K562 (cell line): ENCODE measurements around the gene TOMM40L. TPM values are rescaled to one million over a fixed set of nuclear protein-coding genes. Genes with fewer than 3 reads are reported as not detected.

Experiments used
- ATAC-seq: fragments of 200-7000 bp; cut with Tn5 transposase; 3 replicates; pipeline ENCODE4 v1.9.1; 2020; ENCODE audit warnings: moderate library complexity
- BruUV-seq: library from RNA; stranded (reverse); fragments of 400-500 nt; replicated peaks from 2 replicates; lab custom pipeline; 2021; lab: Mats Ljungman, UMichigan
- CTCF ChIA-PET: fragments of 300-600 bp; formaldehyde crosslinking; extraction: SDS; loops from one replicate; lab custom pipeline; 2021; ENCODE audit warnings: low intra/inter-chr PET ratio; lab: Yijun Ruan, JAX
- POLR2A ChIA-PET: fragments of 300-600, 350-650 bp; sonication (Branson Sonifier 250); formaldehyde crosslinking; extraction: SDS; loops from one replicate; lab custom pipeline; 2021; ENCODE audit warnings: antibody characterized with exemption, inconsistent platforms; lab: Yijun Ruan, JAX
- DNase-seq, 4 experiments: peaks; one replicate each; pipeline versions ENCODE4 v3.0.0 to v3.0.0-alpha.2; 2011 to 2018; ENCODE audit warnings: low spot score in 3 of 4, mixed read lengths in 3 of 4; ENCODE audit errors: extremely low read depth in 1 of 4
- FAIRE-seq: peaks from 2 replicates; lab custom pipeline; 2011; peaks lifted over from hg19 to GRCh38; lab: Jason Lieb, UNC
- H2AFZ ChIP-seq: 2 replicates; pipeline ENCODE4 v1.6.0; 2011; ENCODE audit warnings: low read depth, low read length, control low read depth, inconsistent platforms
- H3K27ac ChIP-seq: fragments of 200-600 bp; 3 replicates; pipeline ENCODE4 v1.8.0; 2011; ENCODE audit warnings: low read depth, mild to moderate bottlenecking, control low read depth, inconsistent platforms, low read length, moderate library complexity, mixed read lengths; ENCODE audit errors: extremely low read depth
- H3K27me3 ChIP-seq, 2 experiments: fragments of 300-600 bp in 1 of 2; 2 replicates in 1 of 2; 3 replicates in 1 of 2; pipeline versions ENCODE4 v1.6.0 to v1.8.0; 2011; ENCODE audit warnings: inconsistent platforms in 2 of 2, low read length in 2 of 2, mild to moderate bottlenecking in 1 of 2, mixed read lengths in 1 of 2, moderate library complexity in 1 of 2; ENCODE audit not compliant: control insufficient read depth in 2 of 2, insufficient read depth in 2 of 2
- H3K36me3 ChIP-seq: fragments of 300-600 bp; 3 replicates; pipeline ENCODE4 v1.8.0; 2011; ENCODE audit warnings: mild to moderate bottlenecking, low read length, inconsistent platforms; ENCODE audit not compliant: control insufficient read depth, insufficient read depth
- H3K4me1 ChIP-seq, 2 experiments: fragments of 200-600 bp in 1 of 2; replicated peaks in 1 of 2; 2 replicates in 1 of 2; 3 replicates in 1 of 2; pipeline versions ENCODE4 v1.5.1 to v1.8.0; 2011; ENCODE audit warnings: inconsistent platforms in 2 of 2, low read length in 2 of 2, mild to moderate bottlenecking in 1 of 2, mixed read lengths in 1 of 2, moderate library complexity in 1 of 2; ENCODE audit not compliant: control insufficient read depth in 2 of 2, insufficient read depth in 2 of 2
- H3K4me2 ChIP-seq: 2 replicates; pipeline ENCODE4 v1.6.1; 2011; ENCODE audit warnings: low read length, control low read depth, inconsistent platforms, mixed read lengths; ENCODE audit not compliant: insufficient read depth
- H3K4me3 ChIP-seq: fragments of 200-600 bp; sonication (generic), shearing (Covaris generic); 2 replicates; pipeline ENCODE4 v1.5.1; 2016; ENCODE audit warnings: control low read depth, inconsistent platforms
- H3K79me2 ChIP-seq: fragments of 200-600 bp; 3 replicates; pipeline ENCODE4 v1.8.0; 2011; ENCODE audit warnings: low read length, inconsistent platforms; ENCODE audit not compliant: control insufficient read depth, insufficient read depth
- H3K9ac ChIP-seq, 2 experiments: 2 replicates each; pipeline versions ENCODE4 v1.6.0 to v1.6.1; 2011; ENCODE audit warnings: low read depth in 2 of 2, low read length in 2 of 2, control low read depth in 1 of 2, inconsistent platforms in 1 of 2, mild to moderate bottlenecking in 1 of 2, mixed read lengths in 1 of 2; ENCODE audit not compliant: insufficient read depth in 1 of 2
- H3K9me1 ChIP-seq: one replicate; pipeline ENCODE4 v1.6.0; 2011; ENCODE audit warnings: inconsistent platforms, mild to moderate bottlenecking, low read length, moderate library complexity; ENCODE audit not compliant: control insufficient read depth, insufficient read depth
- H3K9me3 ChIP-seq: replicated peaks from 2 replicates; pipeline ENCODE4 v1.5.1; 2011; ENCODE audit warnings: low read depth, low read length, inconsistent platforms; ENCODE audit not compliant: control insufficient read depth, insufficient read depth
- H4K20me1 ChIP-seq: replicated peaks from 2 replicates; pipeline ENCODE4 v1.6.1; 2011; ENCODE audit warnings: low read length, inconsistent platforms, mixed read lengths; ENCODE audit not compliant: control insufficient read depth, insufficient read depth
- CBFA2T3 ChIP-seq: fragments of 450-650 bp; IDR thresholded peaks from 2 replicates; pipeline ENCODE4 v1.6.1; 2017
- ILK ChIP-seq: fragments of 450-650 bp; IDR thresholded peaks from 2 replicates; pipeline ENCODE4 v1.6.1; 2016; ENCODE audit warnings: missing genetic modification characterization, low read depth, mild to moderate bottlenecking, missing compliant biosample characterization, moderate library complexity, borderline replicate concordance
- RAD21 ChIP-seq, 2 experiments: fragments of 250-450 bp in 1 of 2; fragments of 450-650 bp in 1 of 2; sonication (Bioruptor Pico) in 1 of 2; formaldehyde crosslinking in 1 of 2; IDR thresholded peaks in 1 of 2; conservative IDR thresholded peaks in 1 of 2; 2 replicates each; pipeline versions ENCODE4 v1.4.0 to v1.8.0; 2020 to 2022; ENCODE audit warnings: mild to moderate bottlenecking in 2 of 2, moderate library complexity in 1 of 2
- ZNF224 ChIP-seq: sonication (generic); formaldehyde crosslinking; IDR thresholded peaks from 2 replicates; pipeline ENCODE4 v1.8.0; 2022; ENCODE audit warnings: mild to moderate bottlenecking, missing genetic modification reagents
- ZNF274 ChIP-seq: IDR thresholded peaks from 2 replicates; pipeline ENCODE4 v1.6.1; 2011; ENCODE audit warnings: low read depth, mild to moderate bottlenecking, low read length, moderate library complexity, borderline replicate concordance
- ZNF695 ChIP-seq: fragments of 450-650 bp; formaldehyde crosslinking; IDR thresholded peaks from 2 replicates; pipeline ENCODE4 v1.4.0; 2020; ENCODE audit warnings: mild to moderate bottlenecking, moderate library complexity
- WGBS: fragments of 100-300 bp; shearing (Covaris generic); methylation state at CpG from one replicate; pipeline ENCODE4 v1.1.6; 2016; ENCODE audit warnings: low coverage, mixed read lengths; ENCODE audit not compliant: insufficient coverage; ENCODE audit errors: missing lambda C conversion rate; 5-methylcytosine and 5-hydroxymethylcytosine counted together
- in situ Hi-C: fragments of 300-500 bp; cut with MboI; formaldehyde crosslinking; loops from 4 replicates; pipeline ENCODE4 v1.15.0; 2018; ENCODE audit warnings: inconsistent platforms, mixed read lengths
- intact Hi-C: fragments of 100-400 bp; cut with micrococcal nuclease; formaldehyde crosslinking; loops from 2 replicates; pipeline ENCODE4 v1.14.2; 2022
- polyA plus RNA-seq, 8 experiments: library from polyadenylated mRNA; depleted of rRNA in 4 of 8; stranded (reverse) in 5 of 8; unstranded in 3 of 8; fragments of >200 nt; fragmentation: Nextera tagmentation in 2 of 8; fragmentation: Illumina TruSeq in 1 of 8; extraction: Ambion mirVana in 2 of 8; extraction: Trizol in 1 of 8; gene quantifications; 2 replicates each; pipeline versions ENCODE4 v1.2.1 to v1.2.3, GENCODE V29; 2011 to 2014; ENCODE audit warnings: inconsistent platforms in 1 of 8, missing spikeins in 1 of 8
- total RNA-seq, 7 experiments: library from RNA; depleted of rRNA in 6 of 7; stranded (reverse); fragments of >200 nt in 6 of 7; fragmentation: Illumina TruSeq in 2 of 7; extraction: Trizol in 2 of 7; gene quantifications; 2 replicates each; pipeline versions ENCODE4 v1.2.1 to v1.2.3, GENCODE V29; 2011 to 2021; ENCODE audit warnings: low replicate concordance in 1 of 7
- TF ChIP-seq, protein P1 (sequence below), 3 experiments: IDR thresholded peaks in 2 of 3; conservative IDR thresholded peaks in 1 of 3; 2 replicates each; pipeline ENCODE4 v1.5.1; 2011 to 2012; ENCODE audit warnings: low read length in 3 of 3, mild to moderate bottlenecking in 3 of 3, control low read depth in 2 of 3, improper control_type of control experiment in 1 of 3, inconsistent platforms in 1 of 3, low read depth in 1 of 3, mixed read lengths in 1 of 3, moderate library complexity in 1 of 3; ENCODE audit not compliant: insufficient read depth in 2 of 3
- TF ChIP-seq, protein P2 (sequence below): fragments of 450-650 bp; IDR thresholded peaks from 2 replicates; pipeline ENCODE4 v1.6.1; 2018; ENCODE audit not compliant: partially characterized antibody
- TF ChIP-seq, protein P3 (sequence below): IDR thresholded peaks from 2 replicates; pipeline ENCODE4 v1.6.1; 2011; ENCODE audit warnings: borderline replicate concordance, low read depth, mild to moderate bottlenecking, moderate library complexity, low read length; ENCODE audit not compliant: insufficient read depth, poor library complexity, severe bottlenecking
- TF ChIP-seq, protein P4 (sequence below): sonication (generic); formaldehyde crosslinking; IDR thresholded peaks from 2 replicates; pipeline ENCODE4 v1.8.0; 2022; ENCODE audit warnings: mild to moderate bottlenecking, low read depth, missing genetic modification reagents

Gene TOMM40L
- total and polyA plus RNA-seq, 9 of the 15 experiments (the other 6 are each of a cell fraction or from before 2014, with no cell fraction given): 9.6 to 33.6 (median 25.2) TPM

DNA sequence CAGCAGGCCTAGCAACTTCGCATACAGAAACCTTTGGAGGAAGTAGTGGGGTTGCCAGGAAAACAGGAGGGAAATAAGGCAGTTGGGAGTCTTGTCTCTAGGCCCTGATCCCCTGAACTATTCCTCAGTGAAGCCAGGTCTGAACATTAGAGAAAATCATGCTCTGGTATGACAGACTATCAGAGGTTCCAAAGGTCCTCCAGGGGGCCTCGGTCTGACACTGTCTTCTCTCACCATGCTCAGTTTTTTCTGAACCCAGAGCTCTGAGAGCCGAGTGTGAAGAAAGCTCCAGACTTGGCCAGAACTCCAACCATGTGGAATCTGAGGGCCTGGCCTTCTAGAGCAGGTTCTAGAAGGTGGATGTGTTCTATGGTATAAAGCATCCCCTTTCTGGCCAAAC, 4.0 kb downstream of the TOMM40L start:
- ChIA-PET CTCF (interaction anchor here (1.3 kb wide), 1 partner anchor 152 kb away, joined by 6 read pairs; no protein-coding TSS in a partner anchor), POLR2A (interaction anchor here (0.5 to 1.9 kb wide), 5 partner anchors 9 to 205 kb away, joined by 3 to 5 read pairs (median 3); no protein-coding TSS in a partner anchor)
- Histone ChIP-seq H3K27me3 (no peaks in the 10 kb centered on the region), H3K4me2 (no peak overlapping the region), H3K36me3 (peaks cover 37% of the 10 kb centered on the region), H3K27ac (no peak overlapping the region), H3K9ac (no peak overlapping the region), H3K9me3 (no peaks in the 10 kb centered on the region), H3K9me1 (no peaks in the 10 kb centered on the region), H3K4me3 (no peak overlapping the region), H3K4me1 (peaks cover 12 to 20% of the 10 kb centered on the region in 2 experiments; a peak in 4 of 5 replicates), H2AFZ (no peak overlapping the region), H3K79me2 (peaks cover 19% of the 10 kb centered on the region), H4K20me1 (no peaks in the 10 kb centered on the region)
- 77% methylated on average over 3 of the region's 3 CpGs for WGBS
- FAIRE-seq (no peak), DNase-seq (no peak), ATAC-seq (no peak)
- BruUV-seq: no TSS peak
- intact Hi-C loops (loop anchor here (5.0 kb wide), 1 partner anchor 137 kb away; the partner anchor contains the start of gene CFAP126), in situ Hi-C loops (loop anchor here (5.0 kb wide), 2 partner anchors 62 to 152 kb away; no protein-coding TSS in a partner anchor)
- TF ChIP-seq ZNF274 (no peak), ZNF224 (CRISPR knock-in tag) (no peak), CBFA2T3 (no peak), RAD21 (CRISPR knock-in tag; conservative IDR thresholded peaks at IDR 0.05 in 1 of 2, IDR thresholded peaks at IDR 0.05 in 1 of 2) (peak in 1 of 2 experiments; percentile 33; a peak in 1 of 4 replicates), ILK (no peak), ZNF695 (CRISPR knock-in tag) (no peak)
- TF ChIP-seq, protein P1, sequence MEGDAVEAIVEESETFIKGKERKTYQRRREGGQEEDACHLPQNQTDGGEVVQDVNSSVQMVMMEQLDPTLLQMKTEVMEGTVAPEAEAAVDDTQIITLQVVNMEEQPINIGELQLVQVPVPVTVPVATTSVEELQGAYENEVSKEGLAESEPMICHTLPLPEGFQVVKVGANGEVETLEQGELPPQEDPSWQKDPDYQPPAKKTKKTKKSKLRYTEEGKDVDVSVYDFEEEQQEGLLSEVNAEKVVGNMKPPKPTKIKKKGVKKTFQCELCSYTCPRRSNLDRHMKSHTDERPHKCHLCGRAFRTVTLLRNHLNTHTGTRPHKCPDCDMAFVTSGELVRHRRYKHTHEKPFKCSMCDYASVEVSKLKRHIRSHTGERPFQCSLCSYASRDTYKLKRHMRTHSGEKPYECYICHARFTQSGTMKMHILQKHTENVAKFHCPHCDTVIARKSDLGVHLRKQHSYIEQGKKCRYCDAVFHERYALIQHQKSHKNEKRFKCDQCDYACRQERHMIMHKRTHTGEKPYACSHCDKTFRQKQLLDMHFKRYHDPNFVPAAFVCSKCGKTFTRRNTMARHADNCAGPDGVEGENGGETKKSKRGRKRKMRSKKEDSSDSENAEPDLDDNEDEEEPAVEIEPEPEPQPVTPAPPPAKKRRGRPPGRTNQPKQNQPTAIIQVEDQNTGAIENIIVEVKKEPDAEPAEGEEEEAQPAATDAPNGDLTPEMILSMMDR (IDR thresholded peaks at IDR 0.05 in 2 of 3, conservative IDR thresholded peaks at IDR 0.05 in 1 of 3; ENCODE audit: insufficient read depth in 2 of 3, low read depth in 1 of 3, low read length in 3 of 3): peak; percentile 20 to 43 (median 29); a peak in 4 of 6 replicates
- TF ChIP-seq, protein P2, sequence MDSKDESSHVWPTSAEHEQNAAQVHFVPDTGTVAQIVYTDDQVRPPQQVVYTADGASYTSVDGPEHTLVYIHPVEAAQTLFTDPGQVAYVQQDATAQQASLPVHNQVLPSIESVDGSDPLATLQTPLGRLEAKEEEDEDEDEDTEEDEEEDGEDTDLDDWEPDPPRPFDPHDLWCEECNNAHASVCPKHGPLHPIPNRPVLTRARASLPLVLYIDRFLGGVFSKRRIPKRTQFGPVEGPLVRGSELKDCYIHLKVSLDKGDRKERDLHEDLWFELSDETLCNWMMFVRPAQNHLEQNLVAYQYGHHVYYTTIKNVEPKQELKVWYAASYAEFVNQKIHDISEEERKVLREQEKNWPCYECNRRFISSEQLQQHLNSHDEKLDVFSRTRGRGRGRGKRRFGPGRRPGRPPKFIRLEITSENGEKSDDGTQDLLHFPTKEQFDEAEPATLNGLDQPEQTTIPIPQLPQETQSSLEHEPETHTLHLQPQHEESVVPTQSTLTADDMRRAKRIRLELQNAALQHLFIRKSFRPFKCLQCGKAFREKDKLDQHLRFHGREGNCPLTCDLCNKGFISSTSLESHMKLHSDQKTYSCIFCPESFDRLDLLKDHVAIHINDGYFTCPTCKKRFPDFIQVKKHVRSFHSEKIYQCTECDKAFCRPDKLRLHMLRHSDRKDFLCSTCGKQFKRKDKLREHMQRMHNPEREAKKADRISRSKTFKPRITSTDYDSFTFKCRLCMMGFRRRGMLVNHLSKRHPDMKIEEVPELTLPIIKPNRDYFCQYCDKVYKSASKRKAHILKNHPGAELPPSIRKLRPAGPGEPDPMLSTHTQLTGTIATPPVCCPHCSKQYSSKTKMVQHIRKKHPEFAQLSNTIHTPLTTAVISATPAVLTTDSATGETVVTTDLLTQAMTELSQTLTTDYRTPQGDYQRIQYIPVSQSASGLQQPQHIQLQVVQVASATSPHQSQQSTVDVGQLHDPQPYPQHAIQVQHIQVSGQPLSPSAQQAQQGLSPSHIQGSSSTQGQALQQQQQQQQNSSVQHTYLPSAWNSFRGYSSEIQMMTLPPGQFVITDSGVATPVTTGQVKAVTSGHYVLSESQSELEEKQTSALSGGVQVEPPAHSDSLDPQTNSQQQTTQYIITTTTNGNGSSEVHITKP: no peak
- TF ChIP-seq, protein P3, sequence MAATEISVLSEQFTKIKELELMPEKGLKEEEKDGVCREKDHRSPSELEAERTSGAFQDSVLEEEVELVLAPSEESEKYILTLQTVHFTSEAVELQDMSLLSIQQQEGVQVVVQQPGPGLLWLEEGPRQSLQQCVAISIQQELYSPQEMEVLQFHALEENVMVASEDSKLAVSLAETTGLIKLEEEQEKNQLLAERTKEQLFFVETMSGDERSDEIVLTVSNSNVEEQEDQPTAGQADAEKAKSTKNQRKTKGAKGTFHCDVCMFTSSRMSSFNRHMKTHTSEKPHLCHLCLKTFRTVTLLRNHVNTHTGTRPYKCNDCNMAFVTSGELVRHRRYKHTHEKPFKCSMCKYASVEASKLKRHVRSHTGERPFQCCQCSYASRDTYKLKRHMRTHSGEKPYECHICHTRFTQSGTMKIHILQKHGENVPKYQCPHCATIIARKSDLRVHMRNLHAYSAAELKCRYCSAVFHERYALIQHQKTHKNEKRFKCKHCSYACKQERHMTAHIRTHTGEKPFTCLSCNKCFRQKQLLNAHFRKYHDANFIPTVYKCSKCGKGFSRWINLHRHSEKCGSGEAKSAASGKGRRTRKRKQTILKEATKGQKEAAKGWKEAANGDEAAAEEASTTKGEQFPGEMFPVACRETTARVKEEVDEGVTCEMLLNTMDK: peak; percentile 47
- TF ChIP-seq, protein P4, sequence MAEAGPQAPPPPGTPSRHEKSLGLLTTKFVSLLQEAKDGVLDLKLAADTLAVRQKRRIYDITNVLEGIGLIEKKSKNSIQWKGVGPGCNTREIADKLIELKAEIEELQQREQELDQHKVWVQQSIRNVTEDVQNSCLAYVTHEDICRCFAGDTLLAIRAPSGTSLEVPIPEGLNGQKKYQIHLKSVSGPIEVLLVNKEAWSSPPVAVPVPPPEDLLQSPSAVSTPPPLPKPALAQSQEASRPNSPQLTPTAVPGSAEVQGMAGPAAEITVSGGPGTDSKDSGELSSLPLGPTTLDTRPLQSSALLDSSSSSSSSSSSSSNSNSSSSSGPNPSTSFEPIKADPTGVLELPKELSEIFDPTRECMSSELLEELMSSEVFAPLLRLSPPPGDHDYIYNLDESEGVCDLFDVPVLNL: no peak
